GM12875 (cell line): ENCODE measurements around the gene CEPT1.

Experiments
- H3K4me3 ChIP-seq: one replicate; pipeline ENCODE4 v1.5.1; 2011; ENCODE audit warnings: low read depth, low read length, control low read depth
- TF ChIP-seq, protein P1 (sequence below): IDR thresholded peaks from 2 replicates; pipeline ENCODE4 v1.5.1; 2011; ENCODE audit warnings: low read depth, mild to moderate bottlenecking, control low read depth, inconsistent platforms, low read length, moderate library complexity, borderline replicate concordance; ENCODE audit not compliant: insufficient read depth

CEPT1 gene

DNA sequence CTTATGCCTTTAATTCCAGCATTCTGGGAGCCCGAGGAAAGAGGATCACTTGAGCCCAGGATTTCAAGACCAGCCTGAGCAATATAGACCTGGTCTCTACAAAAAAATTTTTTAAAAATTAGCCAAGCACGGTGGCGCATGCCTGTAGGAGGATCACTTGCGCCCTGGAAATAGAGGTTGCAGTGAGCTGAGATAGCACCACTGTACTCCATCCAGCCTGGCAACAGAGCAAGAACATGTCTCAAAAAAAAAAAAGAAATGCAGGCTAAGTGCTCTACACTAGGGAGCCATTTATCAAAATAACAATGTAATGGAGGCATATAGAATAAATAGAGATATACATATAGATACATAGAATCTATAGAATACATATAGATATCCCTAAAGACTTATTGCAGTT, 23.3 kb downstream of the CEPT1 start:
- TF ChIP-seq, protein P1, sequence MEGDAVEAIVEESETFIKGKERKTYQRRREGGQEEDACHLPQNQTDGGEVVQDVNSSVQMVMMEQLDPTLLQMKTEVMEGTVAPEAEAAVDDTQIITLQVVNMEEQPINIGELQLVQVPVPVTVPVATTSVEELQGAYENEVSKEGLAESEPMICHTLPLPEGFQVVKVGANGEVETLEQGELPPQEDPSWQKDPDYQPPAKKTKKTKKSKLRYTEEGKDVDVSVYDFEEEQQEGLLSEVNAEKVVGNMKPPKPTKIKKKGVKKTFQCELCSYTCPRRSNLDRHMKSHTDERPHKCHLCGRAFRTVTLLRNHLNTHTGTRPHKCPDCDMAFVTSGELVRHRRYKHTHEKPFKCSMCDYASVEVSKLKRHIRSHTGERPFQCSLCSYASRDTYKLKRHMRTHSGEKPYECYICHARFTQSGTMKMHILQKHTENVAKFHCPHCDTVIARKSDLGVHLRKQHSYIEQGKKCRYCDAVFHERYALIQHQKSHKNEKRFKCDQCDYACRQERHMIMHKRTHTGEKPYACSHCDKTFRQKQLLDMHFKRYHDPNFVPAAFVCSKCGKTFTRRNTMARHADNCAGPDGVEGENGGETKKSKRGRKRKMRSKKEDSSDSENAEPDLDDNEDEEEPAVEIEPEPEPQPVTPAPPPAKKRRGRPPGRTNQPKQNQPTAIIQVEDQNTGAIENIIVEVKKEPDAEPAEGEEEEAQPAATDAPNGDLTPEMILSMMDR: no peak
- no peak overlapping the region for H3K4me3 ChIP-seq

DNA sequence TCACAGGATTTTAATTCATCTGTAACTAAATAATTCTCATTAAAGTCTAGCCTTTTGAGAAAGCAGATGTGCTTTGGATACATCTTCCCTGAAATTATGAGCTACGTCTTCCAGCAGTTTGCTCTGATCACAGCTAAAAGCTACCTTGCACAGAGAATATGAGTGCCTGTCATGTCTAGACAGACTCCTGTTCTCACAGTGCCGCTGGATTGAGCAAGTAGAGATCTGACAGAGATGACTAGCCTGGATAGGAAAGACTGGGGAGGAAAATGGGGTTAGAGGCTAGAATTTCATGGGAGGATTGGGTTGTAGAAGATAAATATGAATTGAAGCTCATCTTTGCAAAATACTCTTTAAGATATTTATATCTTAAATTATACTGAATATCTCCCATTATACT, 24.1 kb downstream of the CEPT1 start:
- H3K4me3 ChIP-seq: no peak overlapping the region
- TF ChIP-seq, protein P1: no peak

DNA sequence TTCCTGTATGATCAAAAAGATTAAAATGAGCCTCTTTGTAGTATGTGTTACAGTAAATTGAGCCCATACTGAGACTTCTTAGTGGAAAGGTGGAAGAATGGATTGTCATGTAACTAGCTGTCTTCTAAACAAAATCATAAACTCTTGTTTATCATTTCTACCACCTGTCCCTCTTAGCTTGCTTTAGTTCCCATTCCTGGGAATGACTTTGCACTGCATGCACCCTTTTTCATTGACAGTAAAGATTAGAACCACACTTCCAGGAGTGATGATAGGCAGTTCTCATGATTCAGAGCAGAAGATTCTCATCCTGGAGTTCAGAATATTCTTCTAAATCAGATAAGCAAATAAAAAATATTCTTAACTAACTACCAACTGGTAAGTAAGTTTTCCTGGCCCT, 32.4 kb downstream of the CEPT1 start:
- no peak overlapping the region for H3K4me3 ChIP-seq
- TF ChIP-seq, protein P1: no peak

DNA sequence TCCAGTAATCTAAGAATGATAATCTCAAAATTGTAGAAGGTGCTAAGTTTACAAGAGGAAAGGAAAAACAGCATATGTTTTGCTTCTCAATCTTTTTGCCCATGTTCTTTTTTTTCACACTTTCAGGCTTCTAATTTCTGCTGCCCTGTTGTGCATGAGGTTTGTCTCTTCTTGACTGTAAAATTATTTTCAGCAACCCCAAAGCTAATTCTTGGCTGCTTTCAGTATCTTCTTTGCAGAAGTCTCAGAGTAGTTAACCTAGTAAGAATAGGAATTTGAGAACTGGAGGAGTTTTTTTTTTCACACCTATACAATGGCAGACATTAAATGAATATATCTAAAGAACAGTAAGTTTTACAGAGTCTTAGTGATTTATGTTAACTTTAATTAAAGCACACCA, 34.0 kb downstream of the CEPT1 start:
- TF ChIP-seq, protein P1: no peak
- H3K4me3 ChIP-seq: no peak overlapping the region

DNA sequence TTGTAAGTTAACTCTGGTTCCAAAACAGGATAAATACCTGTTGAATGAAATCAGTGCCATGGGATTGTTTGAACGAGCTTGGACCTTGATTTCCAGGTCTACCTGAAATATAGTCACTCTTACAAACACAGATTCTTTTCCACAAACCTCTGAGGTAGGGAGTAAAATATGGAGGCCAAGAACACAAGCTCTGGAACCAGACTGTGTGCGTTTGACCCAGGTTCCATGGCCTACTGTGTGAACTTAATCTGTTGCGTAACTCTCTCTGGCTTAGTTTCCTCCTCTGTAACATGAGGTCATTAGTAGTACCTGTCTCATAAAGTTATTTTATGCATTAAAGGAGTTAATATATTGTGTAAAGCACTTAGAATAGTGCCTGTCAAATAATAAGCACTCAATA, 35.3 kb downstream of the CEPT1 start:
- H3K4me3 ChIP-seq: no peak overlapping the region
- TF ChIP-seq, protein P1: no peak

DNA sequence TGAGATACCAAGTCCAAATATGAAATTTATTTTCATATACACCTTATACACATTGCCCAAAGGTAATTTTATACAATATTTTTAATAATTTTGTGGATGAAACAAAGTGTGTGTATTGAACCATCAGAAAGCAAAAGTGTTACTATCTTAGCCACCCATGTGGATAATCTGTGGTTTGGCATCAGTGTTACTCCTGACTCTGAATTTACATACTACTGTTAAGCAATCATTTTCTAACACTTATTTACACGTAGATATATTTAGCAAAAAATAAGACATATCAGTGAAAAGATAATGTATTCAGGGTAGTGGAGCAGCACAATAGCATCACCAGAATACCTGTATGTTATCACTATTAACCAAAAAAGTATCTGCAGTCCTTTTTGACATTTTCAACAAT, 36.7 kb downstream of the CEPT1 start:
- TF ChIP-seq, protein P1: no peak
- no peak overlapping the region for H3K4me3 ChIP-seq

DNA sequence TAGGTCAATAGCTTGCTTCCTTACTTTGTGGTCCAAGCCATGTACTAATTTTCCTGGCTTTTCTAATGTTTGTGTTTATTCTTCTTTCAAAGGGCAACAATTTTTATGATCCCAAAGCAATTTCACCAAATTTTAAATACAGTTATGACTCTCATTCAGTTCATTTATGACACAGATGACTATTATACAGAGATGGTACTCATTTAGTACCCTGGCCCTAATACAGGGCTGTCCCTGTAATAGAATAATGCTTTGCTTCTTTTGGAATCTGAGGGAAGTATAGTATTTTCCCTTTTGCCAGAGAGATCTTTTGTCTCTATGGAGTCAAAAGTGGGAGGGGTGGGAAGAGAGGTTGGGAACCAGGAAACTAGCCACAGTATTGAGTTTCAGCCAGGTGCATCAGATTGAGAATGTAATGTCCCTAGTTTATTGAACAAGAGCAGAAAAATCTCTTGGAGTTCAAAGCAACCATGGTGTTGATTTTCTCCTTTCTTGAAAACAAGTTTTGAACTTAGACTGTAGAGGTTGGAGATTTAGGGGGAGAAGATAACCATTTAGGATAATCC, 40.0 kb downstream of the CEPT1 start:
- H3K4me3 ChIP-seq: no peak overlapping the region
- TF ChIP-seq, protein P1: no peak
